Erythroblast (primary cell): ENCODE measurements around the gene IKBKG.

ENCODE experiments used
- GATA1 ChIP-seq: IDR thresholded peaks from 2 replicates; pipeline ENCODE4 v1.6.1; 2011; ENCODE audit warnings: low read depth, mild to moderate bottlenecking, control low read depth, low read length, moderate library complexity
- POLR2A ChIP-seq: IDR thresholded peaks from 2 replicates; pipeline ENCODE4 v1.6.1; 2011; ENCODE audit warnings: mild to moderate bottlenecking, low read length

- TF ChIP-seq POLR2A (no peak), GATA1 (no peak)
These were observed 45.8 kb downstream of the IKBKG start for GRCh38 chrX:154593201-154593600.
